Mucosa of descending colon (tissue), 3 donors: ENCODE data around the gene DPEP3. TPM values are rescaled to one million over a fixed set of nuclear protein-coding genes. Genes with fewer than 3 reads are reported as not detected.

Source experiments
- ATAC-seq: fragments of 200-7000 bp; cut with Tn5 transposase; one replicate; pipeline ENCODE4 v1.9.1; 2020; ENCODE audit warnings: mild to moderate bottlenecking, moderate library complexity
- DNase-seq, 3 donors: peaks; one replicate each; pipeline ENCODE4 v3.0.0-alpha.2; 2020
- H3K36me3 ChIP-seq: fragments of 200-600 bp; one replicate; pipeline ENCODE4 v1.8.0; 2021; ENCODE audit warnings: low read depth, mild to moderate bottlenecking
- H3K4me1 ChIP-seq: fragments of 200-600 bp; one replicate; pipeline ENCODE4 v1.8.0; 2021; ENCODE audit warnings: low read depth, mild to moderate bottlenecking
- H3K4me3 ChIP-seq: fragments of 200-600 bp; one replicate; pipeline ENCODE4 v1.8.0; 2021; ENCODE audit warnings: mild to moderate bottlenecking
- H3K9me3 ChIP-seq: fragments of 200-600 bp; one replicate; pipeline ENCODE4 v1.8.0; 2021; ENCODE audit warnings: mild to moderate bottlenecking
- CTCF ChIP-seq: fragments of 200-600 bp; IDR thresholded peaks from one replicate; pipeline ENCODE4 v1.8.0; 2022; ENCODE audit warnings: antibody characterized with exemption, mild to moderate bottlenecking
- intact Hi-C, 2 donors: fragments of 100-400 bp; cut with DNase I in 1 of 2; cut with micrococcal nuclease in 1 of 2; formaldehyde crosslinking; loops; one replicate each; pipeline versions ENCODE4 v1.11.0 to v1.11.1; 2022; cut with DNase I, micrococcal nuclease
- total RNA-seq, 3 donors: library from RNA; stranded (reverse); fragmentation: NEBNext Ultra II Directional in 2 of 3; extraction: Animal tissue kit (Norgen Biotek cat#: 25700) in 2 of 3; gene quantifications; one replicate each; pipeline versions ENCODE4 v1.2.1 to v1.2.4, GENCODE V29; 2021 to 2023
- donor health status: DM: no; HTN: no; CAD: no; lungs with moderate emphysema.
- donor health status: DM: no; HTN: no; CAD: no.
- donor health status: DM: no; HTN: yes; CAD: no.

The DPEP3 gene
- total RNA-seq, 3 donors from 2014 or later = not detected

- no peak overlapping the region for H3K4me3 ChIP-seq
- H3K36me3 ChIP-seq = no peaks in the 10 kb centered on the region
- intact Hi-C loops = no loop called here
- TF ChIP-seq CTCF = no peak
- DNase-seq (no peak), ATAC-seq (no peak)
- peaks cover 8% of the 10 kb centered on the region for H3K4me1 ChIP-seq
- no peaks in the 10 kb centered on the region for H3K9me3 ChIP-seq
These were observed 37.1 kb downstream of the DPEP3 start for GRCh38 chr16:67943256-67943618.

GRCh38 chr16:67942510-67943255, 37.6 kb downstream of the DPEP3 start:
- Histone ChIP-seq H3K4me1 (peaks cover 8% of the 10 kb centered on the region), H3K9me3 (no peaks in the 10 kb centered on the region), H3K36me3 (no peaks in the 10 kb centered on the region), H3K4me3 (no peak overlapping the region)
- ATAC-seq = peak; percentile 3
- DNase-seq = peak in 1 of 3 donors; percentile 57
- TF ChIP-seq CTCF = no peak
- intact Hi-C loops = no loop called here

- H3K4me3 ChIP-seq = no peak overlapping the region
- DNase-seq (peak in 1 of 3 donors; percentile 43), ATAC-seq (peak; percentile 65)
- no peaks in the 10 kb centered on the region for H3K9me3 ChIP-seq
- peaks cover 12% of the 10 kb centered on the region for H3K4me1 ChIP-seq
- H3K36me3 ChIP-seq = no peaks in the 10 kb centered on the region
- peak; percentile 60 for TF ChIP-seq CTCF
- intact Hi-C loops = no loop called here
These were observed 38.1 kb downstream of the DPEP3 start for GRCh38 chr16:67942200-67942509.

- no peak for TF ChIP-seq CTCF
- H3K36me3 ChIP-seq = no peaks in the 10 kb centered on the region
These were observed 38.7 kb downstream of the DPEP3 start for GRCh38 chr16:67941469-67942199.

GRCh38 chr16:67940446-67941089, 39.7 kb downstream of the DPEP3 start:
- Histone ChIP-seq H3K4me1 (peaks cover 15% of the 10 kb centered on the region), H3K36me3 (no peaks in the 10 kb centered on the region), H3K9me3 (no peaks in the 10 kb centered on the region), H3K4me3 (no peak overlapping the region)
- no peak for TF ChIP-seq CTCF
- ATAC-seq (no peak), DNase-seq (no peak)
- intact Hi-C loops = no loop called here

More at GRCh38 chr16:67941469-67942199, 38.7 kb downstream of the DPEP3 start:
- Histone ChIP-seq H3K4me1 (peaks cover 15% of the 10 kb centered on the region), H3K4me3 (no peak overlapping the region), H3K9me3 (no peaks in the 10 kb centered on the region)
- intact Hi-C loops = no loop called here
- no peak for DNase-seq
- no peak for ATAC-seq
